GM21367 (cell line): ENCODE measurements around the gene CNTN4.

ENCODE experiments used
- ATAC-seq: cut with Tn5 transposase; IDR thresholded peaks from one replicate; pipeline ENCODE4 v1.9.1; 2021; ENCODE audit not compliant: unreplicated experiment

CNTN4 gene

GRCh38 chr3:2375376-2375775 is 276.7 kb downstream of the CNTN4 start:
- no peak for ATAC-seq

DNA sequence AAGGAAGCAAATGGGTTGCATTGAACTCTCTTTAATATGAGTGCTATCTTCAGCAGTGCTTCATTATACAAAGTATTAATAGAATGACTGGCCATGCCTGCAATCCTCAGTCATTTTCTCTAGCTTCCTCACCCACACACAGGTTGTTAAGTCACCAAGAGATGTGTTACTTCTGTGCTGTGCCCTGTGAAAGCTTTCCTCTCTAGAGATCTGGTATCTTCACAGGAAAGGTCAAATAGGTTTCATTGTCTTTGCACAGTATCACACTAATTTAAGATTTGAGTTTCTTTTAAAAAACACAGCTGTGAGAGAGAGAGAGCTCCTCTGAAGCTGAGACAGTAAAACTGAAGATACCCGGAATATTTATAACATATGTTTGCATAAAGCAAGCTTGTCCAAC is 278.6 kb downstream of the CNTN4 start:
- ATAC-seq = no peak

GRCh38 chr3:2390926-2391532 is 292.4 kb downstream of the CNTN4 start:
- no peak for ATAC-seq

DNA sequence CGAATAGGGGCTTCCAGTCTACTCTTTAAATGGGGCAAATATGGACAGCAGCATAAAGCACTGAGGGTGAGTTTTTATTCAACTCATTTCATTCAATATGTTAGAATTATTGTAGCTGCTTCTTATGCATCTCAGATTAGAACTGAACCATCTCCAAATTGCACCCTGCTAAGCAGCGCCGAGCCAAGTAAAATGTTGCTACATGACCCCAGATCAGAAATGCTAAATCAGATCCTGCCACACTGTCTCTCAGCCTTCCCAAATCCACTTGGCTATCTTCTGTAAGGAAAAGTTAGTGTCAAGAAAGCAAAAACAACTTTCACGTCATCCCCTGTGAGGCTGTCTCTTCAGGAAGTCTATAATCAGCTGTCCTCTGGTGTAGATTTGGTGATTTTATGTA is 293.2 kb downstream of the CNTN4 start:
- ATAC-seq = no peak

DNA sequence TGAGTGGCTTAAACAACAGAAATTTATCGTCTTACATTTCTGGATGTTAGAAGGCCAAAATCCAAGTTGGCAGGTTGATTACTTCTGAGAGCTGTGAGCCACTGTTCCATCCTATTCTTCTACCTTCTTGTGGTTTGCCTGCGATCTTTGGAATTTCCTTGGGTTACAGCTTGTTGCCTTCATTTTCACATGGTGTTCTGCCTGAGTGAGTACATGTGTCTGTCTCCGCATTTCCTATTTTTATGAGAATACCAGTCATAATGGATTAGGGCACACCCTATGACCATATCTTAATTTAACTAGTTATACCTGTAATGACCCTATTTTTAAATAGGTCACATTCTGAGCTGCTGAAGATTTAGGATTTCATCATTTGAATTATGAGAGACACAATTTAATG is 294.3 kb downstream of the CNTN4 start:
- ATAC-seq = no peak

DNA sequence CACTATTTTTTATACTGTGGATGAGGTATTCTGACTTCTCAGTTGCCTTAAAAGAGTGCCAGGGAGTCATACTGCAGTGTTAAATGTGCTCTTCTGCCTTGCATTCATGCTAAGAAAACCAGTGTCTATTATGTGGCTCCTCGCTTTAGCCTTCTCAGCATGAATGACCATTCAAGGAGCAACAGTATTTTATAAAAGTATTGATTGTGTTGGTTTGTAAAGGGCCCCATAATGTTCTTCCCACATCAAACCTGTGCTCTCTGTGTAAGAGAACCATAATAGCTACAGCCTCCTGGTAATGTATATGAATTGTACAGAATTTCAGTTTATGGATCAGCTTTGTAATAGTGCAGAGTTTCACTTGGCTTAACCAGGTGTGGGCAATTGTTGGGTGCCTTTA is 316.4 kb downstream of the CNTN4 start:
- ATAC-seq = no peak

GRCh38 chr3:2420919-2421318 is 322.3 kb downstream of the CNTN4 start:
- ATAC-seq = no peak

- ATAC-seq = no peak
Observed at GRCh38 chr3:2423143-2423542, 324.5 kb downstream of the CNTN4 start.

DNA sequence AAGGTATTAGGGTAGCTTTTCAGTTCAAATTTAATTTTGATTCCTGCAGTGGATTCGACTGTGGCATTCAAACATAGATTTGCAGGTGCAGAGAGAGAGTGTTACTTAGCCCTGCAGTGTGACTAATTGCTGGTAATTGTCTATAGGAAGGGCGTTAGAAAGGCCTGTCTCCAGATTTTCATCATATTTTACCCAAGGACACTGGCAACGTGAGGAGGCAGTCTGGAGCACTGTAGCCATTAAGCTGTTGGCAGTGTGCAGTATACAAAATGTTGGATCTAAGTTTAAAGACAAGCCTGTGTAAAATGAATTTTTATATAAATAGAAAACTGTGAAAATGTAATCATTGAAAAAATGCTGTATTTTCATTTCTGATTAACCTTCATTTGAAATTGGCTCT is 342.9 kb downstream of the CNTN4 start:
- no peak for ATAC-seq

- no peak for ATAC-seq
Observed at GRCh38 chr3:2446146-2446545, 347.5 kb downstream of the CNTN4 start.

DNA sequence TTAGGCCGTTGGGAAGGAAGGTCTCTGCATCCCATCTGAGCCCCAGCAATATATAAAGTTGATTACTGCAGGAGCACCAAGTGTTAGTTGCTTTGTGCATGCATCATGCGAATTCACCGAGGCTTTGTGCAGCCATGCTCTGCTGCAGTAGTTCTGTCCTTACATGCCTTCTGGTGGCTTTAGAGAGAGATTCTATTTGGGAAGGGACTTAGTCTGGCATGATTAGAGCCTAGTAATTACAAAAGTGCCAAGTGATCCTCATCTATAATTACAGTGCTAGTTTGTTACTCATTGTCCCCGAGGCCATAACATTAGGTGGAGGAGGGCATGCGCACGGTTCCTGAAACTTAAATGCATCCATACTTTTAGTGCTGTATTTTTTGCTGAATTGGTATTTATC is 353.6 kb downstream of the CNTN4 start:
- no peak for ATAC-seq

DNA sequence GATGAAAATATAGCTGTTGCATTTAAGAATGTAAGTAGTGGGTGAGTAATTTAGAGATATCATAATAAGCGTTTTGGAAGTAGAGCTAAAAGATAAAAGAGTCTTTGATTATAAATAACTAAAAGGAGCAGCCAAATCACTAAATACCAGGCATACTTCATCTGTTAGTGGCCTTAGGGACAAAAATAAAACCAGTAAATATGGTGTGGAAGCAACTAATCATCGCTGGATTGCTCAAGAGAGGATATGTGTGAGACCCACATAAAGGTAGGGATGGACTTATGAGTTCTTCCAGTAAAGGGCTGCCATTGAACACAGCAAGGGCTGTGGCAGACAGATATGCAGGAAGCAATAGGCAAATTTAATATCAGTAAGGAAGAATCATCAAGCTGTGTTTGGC is 356.2 kb downstream of the CNTN4 start:
- no peak for ATAC-seq

DNA sequence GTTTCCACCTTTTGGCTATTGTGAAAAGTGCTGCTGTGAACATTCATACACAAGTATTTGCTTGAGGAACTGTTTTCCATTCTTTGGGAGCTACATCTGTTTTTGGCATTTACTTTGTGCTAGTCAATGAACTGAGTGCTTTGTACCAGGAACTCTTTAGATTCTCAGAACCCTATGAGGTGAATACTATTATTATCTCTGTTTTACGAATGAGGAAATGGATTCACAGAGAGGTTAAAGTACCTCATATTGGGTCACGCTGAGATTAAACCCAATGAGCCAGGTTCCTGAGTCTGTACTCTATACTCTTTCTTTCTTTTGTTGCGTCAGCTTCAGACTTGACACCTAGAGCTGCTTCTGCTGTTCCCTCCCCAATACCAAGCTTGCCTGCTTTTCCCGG is 358.1 kb downstream of the CNTN4 start:
- no peak for ATAC-seq

DNA sequence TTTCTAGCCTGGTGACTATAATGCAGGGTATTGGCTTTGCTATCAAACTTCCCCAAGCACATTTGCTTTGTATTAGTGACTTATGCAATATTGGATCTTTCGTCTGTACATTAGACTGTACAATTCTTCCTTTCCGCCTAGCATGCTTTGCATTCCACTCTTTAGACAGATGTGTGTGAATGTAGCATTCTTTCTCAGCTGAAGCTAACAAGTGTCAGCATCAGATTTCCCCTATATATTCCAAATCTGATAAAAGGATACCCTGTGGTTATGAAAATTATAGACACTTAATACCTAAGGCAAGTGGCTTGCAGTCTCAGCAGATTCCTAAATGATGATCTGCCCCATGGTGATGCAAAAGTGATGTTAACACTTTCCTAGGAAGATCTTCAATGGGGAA is 360.1 kb downstream of the CNTN4 start:
- ATAC-seq = no peak

DNA sequence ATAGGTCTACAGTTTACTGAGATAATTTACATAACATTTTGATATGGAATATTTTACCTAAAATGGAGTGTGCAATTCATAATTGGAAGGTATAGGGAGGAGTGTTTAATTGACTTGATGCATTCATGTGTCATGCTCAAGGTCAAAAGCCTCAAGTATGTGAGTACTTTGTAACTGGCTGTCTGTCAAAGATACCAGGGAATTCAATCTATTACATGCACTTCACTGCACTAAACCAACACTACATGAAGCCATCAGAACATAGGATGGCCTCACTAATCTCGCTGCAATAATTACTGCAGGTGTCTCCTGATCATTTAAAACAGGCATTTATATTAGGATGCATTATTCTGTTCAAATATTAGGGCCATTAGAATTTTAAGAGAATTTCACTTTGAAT is 367.2 kb downstream of the CNTN4 start:
- ATAC-seq = no peak

- no peak for ATAC-seq
Observed at GRCh38 chr3:2468816-2469215, 370.1 kb downstream of the CNTN4 start.

DNA sequence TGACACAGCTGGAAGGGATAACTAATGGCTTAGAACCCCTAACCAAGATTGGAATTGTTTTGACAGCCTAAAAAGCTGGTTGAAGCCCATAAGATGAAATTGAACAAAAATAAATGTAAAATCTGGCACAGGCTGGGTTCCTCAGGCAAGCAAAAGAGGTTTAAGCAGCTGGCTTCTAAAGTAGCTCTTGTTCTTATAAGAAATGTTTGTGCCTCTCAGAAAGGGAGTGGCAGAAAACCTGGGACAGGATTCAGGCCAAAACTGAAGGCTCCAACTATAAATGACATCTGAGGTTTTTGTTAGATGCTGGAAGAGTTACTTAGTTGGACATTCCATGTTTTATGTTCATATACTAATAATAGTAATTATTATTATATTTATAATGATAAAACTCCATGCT is 378.3 kb downstream of the CNTN4 start:
- no peak for ATAC-seq

DNA sequence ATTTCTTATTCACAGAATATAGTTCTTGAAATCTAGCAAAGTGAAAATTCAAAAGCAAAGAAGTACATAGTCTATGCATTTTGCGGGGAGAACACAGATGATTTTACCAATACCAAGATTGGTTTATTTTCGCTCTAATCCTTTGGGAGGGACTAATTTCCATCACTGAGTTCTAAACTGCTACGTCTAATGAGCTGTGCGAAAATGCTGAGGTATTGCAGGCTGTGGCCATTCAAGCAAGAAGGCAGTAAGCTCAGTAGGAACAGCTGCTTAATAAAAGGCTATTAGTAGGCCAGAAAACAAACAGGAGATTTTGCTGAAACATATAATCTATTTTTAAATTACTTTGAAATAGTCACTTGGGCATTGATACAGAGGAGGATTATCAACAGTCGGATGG is 379.0 kb downstream of the CNTN4 start:
- ATAC-seq = no peak

DNA sequence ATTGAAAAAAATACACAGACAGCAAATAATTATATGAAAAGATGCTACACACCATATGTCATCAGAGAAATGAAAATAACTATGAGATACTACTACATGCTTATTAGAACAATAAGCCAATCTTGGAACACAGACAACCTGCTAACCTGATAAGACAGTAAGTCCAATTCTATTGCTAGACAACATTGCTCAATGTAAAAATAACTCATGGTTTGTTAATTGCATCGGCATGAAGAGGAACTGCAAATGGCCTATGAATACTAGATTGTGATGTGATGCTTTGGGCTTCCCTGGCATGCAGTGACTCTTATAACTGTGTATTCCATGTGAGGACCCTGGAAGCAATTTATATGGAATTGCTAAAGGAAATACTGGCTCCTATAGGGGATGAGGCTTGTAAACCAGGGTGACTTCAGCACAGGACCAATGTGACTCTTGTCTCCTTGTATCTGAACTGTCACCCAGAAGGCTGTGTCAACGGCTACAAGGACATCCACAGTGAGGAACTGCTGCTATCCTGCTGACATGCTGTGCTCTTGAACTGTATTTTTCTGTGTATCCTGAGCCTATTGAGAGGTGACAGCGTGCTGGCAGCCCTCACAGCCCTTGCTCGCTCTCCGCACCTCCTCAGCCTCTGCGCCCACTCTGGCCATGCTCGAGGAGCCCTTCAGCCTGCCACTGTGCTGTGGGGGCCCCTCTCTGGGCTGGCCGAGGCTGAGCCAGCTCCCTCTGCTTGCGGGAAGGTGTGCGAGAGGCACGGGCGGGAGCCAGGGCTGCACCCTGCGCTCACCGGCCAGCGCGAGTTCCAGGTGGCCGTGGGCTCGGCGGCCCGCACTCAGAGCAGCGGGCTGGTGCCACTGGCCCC is 385.7 kb downstream of the CNTN4 start:
- no peak for ATAC-seq

DNA sequence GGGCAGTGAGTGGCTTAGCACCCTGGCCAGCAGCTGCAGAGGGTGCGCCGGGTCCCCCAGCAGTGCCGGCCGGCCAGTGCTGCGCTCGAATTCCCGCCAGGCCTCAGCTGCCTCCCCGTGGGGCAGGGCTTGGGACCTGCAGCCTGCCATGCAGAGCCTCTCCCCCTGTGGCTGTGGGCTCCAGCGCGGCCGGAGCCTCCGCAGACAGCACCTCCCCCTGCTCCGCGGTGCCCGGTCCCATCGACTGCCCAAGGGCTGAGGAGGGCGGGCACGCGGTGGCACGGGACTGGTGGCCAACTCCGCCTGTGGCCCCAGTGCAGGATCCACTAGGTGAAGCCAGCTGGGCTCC is 386.3 kb downstream of the CNTN4 start:
- no peak for ATAC-seq

DNA sequence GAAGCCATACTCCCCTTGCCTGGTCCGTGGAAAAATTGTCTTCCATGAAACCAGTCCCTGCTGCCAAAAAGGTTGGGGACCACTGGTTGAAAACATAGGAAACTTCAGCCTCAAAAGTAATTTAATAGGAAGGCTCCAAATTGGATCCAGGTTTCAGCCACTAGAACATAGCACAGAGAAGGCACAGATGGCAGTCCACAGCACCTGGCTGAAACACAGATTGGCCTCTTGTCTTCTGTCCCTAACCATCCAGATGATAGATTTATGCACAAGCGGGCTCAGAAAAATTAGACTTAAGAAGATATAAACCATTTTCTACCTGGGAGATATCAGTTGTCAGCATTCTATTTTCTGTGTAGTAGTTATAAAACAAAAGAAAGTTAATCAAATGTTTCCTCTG is 397.1 kb downstream of the CNTN4 start:
- no peak for ATAC-seq

DNA sequence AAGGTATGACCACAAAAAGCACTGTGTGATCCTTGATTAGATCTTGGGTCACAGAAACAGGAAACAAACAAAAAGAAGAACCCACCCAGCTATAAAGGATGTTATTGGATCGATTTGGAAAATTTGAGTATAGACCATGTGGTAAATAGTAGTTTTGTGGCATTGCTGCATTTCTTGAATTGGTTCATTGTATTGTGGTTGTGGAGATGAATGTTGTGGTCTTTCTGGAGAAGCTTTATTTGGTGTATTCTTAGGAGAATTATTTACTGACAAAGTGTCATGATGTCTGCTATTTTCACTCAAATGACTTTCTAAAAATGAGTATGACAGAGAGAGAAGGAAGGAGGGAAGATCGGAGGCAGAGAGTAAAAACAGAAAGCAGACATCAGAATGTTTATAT is 406.2 kb downstream of the CNTN4 start:
- no peak for ATAC-seq

DNA sequence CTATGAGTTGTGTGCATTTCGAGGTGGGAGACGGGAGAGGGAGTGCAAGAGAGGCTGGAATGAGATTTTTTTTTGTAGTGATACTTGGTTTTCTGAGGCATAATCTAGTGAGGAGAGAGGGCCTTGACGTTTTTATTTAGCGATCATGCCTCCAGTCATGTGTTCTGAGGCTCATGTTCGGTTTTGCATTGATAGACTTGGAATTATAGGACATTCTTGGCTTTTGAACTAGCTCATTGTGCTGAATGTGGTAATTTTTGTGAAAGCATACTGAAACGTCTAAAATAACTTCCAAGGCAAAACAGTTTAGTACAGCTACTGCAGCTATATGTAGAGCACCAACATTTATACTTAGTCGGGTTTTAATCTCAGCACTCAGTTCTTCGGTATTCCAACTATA is 408.1 kb downstream of the CNTN4 start:
- ATAC-seq = no peak
